Suprapubic skin (tissue), 4 donors: ENCODE results near the gene PNCK. TPM values are rescaled to one million over a fixed set of nuclear protein-coding genes. Genes with fewer than 3 reads are reported as not detected.

Source experiments
- DNase-seq, 2 donors: peaks; one replicate each; pipeline ENCODE4 v3.0.0-alpha.2; 2019; ENCODE audit warnings: low spot score in 2 of 2
- H3K27ac ChIP-seq: fragments of 200-600 bp; sonication (generic); one replicate; pipeline ENCODE4 v1.5.1; 2019
- H3K27me3 ChIP-seq: fragments of 200-600 bp; sonication (generic); one replicate; pipeline ENCODE4 v1.5.1; 2019
- H3K36me3 ChIP-seq: fragments of 200-600 bp; sonication (generic); one replicate; pipeline ENCODE4 v1.5.1; 2019
- H3K4me1 ChIP-seq: fragments of 200-600 bp; sonication (generic); one replicate; pipeline ENCODE4 v1.5.1; 2019
- H3K4me3 ChIP-seq: fragments of 200-600 bp; sonication (generic); one replicate; pipeline ENCODE4 v1.5.1; 2019; ENCODE audit warnings: mild to moderate bottlenecking
- H3K9me3 ChIP-seq: fragments of 200-600 bp; sonication (generic); one replicate; pipeline ENCODE4 v1.5.1; 2019
- EP300 ChIP-seq: sonication (generic); formaldehyde crosslinking; IDR thresholded peaks from one replicate; pipeline ENCODE4 v1.6.1; 2017; ENCODE audit warnings: antibody characterized with exemption
- POLR2A ChIP-seq, 2 donors: fragments of 450-650 bp; IDR thresholded peaks; one replicate each; pipeline ENCODE4 v1.6.1; 2017; ENCODE audit warnings: antibody characterized with exemption in 2 of 2, mild to moderate bottlenecking in 2 of 2, moderate library complexity in 2 of 2
- POLR2AphosphoS5 ChIP-seq, 3 donors: sonication (generic); formaldehyde crosslinking; IDR thresholded peaks; one replicate each; pipeline ENCODE4 v1.6.1; 2017; ENCODE audit warnings: antibody characterized with exemption in 3 of 3
- WGBS: methylation state at CpG from one replicate; pipeline ENCODE4 v1.1.5; 2018; 5-methylcytosine and 5-hydroxymethylcytosine counted together
- total RNA-seq, 4 donors: library from RNA; depleted of rRNA; stranded (reverse); fragments of >200 nt; gene quantifications; one replicate each; pipeline ENCODE4 v1.1.0, GENCODE V29; 2016
- TF ChIP-seq, protein P1 (sequence below), 2 donors: fragments of 200-600 bp in 1 of 2; fragments of 450-650 bp in 1 of 2; sonication (generic) in 1 of 2; IDR thresholded peaks; one replicate each; pipeline ENCODE4 v1.5.1; 2016 to 2019; ENCODE audit warnings: antibody characterized with exemption in 2 of 2, mild to moderate bottlenecking in 1 of 2, moderate library complexity in 1 of 2

The PNCK gene
- total RNA-seq, 4 donors from 2014 or later = 1.2 to 1.8 (median 1.4) TPM

DNA sequence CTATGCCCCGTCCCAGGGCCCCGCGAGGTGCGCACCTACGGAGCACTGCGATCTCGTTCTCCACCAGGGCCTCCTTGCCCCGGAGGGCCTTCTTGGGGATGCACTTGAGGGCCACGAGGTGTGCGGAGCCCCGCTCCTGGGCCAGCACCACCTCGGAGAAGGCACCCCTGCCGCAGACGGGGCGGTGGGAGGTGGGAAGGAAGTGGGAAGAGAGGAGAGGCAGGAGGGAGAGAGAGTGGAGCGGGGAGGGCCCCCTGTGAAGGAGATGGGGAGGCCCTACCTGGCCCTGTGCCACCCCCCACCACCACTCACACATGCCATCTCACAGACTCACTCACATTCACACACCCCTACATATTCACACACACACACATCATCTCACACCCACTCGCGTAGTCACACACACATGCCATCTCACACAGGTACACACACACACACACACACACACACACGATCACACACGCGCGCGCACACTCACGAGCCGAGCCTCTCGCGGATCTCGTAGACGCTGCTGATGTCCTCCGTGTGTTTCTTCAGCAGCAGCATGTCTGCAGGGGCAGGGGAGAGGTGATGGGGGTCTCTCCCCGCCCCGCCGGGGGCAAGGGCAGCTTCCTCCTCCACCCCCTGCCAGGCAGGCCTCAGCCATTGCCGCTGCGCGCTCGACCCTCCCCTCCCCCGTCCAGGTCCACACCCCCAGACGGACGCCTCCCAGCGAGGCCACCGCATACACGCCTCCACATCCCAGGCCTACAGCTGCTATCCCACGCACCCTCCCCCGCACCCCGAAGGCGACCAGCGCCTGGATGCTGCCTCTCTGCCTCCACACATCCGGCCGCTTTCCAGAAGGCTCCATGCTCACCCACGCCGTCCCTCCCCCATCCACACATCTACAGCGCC, 834 bp downstream of the PNCK start:
- Histone ChIP-seq H3K27ac (no peak overlapping the region), H3K9me3 (no peaks in the 10 kb centered on the region), H3K4me1 (peaks cover 9% of the 10 kb centered on the region), H3K27me3 (peaks cover 29% of the 10 kb centered on the region), H3K4me3 (no peak overlapping the region), H3K36me3 (no peaks in the 10 kb centered on the region)
- DNase-seq = no peak
- no peak for TF ChIP-seq POLR2AphosphoS5 (IDR thresholded peaks at IDR 0.05)
- no peak for TF ChIP-seq EP300
- TF ChIP-seq, protein P1, sequence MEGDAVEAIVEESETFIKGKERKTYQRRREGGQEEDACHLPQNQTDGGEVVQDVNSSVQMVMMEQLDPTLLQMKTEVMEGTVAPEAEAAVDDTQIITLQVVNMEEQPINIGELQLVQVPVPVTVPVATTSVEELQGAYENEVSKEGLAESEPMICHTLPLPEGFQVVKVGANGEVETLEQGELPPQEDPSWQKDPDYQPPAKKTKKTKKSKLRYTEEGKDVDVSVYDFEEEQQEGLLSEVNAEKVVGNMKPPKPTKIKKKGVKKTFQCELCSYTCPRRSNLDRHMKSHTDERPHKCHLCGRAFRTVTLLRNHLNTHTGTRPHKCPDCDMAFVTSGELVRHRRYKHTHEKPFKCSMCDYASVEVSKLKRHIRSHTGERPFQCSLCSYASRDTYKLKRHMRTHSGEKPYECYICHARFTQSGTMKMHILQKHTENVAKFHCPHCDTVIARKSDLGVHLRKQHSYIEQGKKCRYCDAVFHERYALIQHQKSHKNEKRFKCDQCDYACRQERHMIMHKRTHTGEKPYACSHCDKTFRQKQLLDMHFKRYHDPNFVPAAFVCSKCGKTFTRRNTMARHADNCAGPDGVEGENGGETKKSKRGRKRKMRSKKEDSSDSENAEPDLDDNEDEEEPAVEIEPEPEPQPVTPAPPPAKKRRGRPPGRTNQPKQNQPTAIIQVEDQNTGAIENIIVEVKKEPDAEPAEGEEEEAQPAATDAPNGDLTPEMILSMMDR (IDR thresholded peaks at IDR 0.05) = no peak
- TF ChIP-seq POLR2A (IDR thresholded peaks at IDR 0.05) = no peak
- 61% methylated on average over 45 of the region's 53 CpGs for WGBS

DNA sequence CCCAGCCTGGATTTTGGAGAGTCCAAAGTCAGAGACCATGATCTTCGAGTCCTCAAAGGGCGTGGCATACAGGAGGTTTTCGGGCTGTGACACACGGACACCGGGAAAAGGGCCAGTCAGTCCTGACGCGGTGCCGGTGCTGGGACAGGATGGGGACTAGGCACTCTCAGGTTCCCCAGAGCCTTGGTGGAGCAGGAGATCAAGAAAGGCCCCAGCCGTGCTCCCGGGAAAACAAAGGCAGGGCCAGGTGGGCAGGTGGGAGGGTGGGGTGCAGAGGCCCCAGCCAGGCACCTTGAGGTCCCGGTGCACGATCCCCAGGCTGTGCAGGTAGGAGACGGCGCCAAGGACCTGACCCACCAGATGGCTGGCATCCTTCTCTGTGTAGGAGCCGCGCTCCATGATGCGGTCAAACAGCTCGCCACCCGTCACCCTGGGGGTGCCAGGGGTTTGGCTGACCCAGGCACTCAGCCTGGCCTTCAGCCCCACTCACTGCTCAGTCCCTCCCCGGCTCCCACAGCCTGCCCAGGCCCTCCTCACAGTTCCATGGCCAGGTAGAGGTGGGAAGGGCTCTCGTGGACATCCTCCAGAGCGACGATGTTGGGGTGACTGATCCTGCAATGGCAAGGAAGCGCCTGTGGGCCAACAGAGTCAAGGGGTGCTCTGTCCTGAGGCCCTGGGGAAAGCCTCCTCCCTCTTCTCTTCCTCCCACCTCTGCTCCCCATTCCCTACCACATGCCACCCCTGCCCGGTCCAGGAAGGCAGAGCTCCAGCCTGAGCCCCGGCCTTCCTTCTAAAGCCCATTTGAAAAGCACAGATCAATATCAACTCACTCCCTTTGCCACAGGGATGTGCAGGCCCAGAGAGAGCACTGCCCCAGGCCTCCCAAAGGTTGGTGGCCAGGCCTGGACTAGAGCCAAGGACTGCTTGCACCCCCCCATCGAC, 1.8 kb downstream of the PNCK start:
- Histone ChIP-seq H3K27ac (no peak overlapping the region), H3K4me1 (peaks cover 9% of the 10 kb centered on the region), H3K27me3 (peaks cover 29% of the 10 kb centered on the region), H3K36me3 (no peaks in the 10 kb centered on the region), H3K4me3 (no peak overlapping the region), H3K9me3 (no peaks in the 10 kb centered on the region)
- DNase-seq = no peak
- WGBS = 89% methylated on average over 15 of the region's 27 CpGs
- no peak for TF ChIP-seq EP300
- TF ChIP-seq, protein P1 (IDR thresholded peaks at IDR 0.05) = no peak
- TF ChIP-seq POLR2A (IDR thresholded peaks at IDR 0.05) = no peak
- TF ChIP-seq POLR2AphosphoS5 (IDR thresholded peaks at IDR 0.05) = no peak

DNA sequence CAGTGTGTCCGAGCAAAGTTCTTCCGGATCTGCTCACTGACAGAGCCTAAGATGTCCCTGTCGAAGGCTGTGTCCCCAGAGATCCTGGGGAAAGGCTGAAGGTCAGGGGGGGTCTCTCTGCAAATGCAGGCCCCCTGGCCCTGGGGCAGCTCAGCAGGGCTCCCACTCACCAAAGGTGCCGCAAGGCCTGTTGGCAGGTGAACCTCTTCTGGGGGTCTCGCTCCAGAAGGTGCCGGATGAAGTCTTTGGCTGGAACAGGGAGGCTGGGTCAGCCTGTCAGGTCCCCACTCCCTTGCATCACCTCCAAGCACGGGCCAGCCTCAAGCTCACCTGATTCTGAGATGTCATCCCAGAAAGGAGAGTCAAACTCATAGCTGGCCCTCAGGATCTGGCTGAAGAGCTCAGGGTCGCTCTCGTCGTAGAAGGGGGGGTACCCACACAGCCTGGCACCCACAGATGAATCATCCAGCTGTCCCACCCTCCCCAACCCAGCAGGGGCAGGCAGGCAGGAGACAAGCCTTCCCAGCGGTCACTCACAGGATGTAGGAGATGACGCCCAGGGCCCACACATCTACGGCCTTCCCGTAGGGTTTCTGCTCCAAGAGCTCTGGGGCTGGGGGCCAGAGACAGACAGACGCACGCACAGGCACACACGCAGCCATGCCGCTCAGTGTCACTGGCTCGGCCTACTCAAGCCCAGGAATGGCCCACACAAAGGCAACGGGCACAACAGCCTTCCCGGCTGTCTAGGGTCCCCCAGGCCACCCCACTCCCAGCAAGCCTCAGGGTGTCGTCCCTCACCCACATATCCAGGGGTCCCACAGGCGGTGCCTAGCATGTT, 2.6 kb downstream of the PNCK start:
- Histone ChIP-seq H3K4me1 (peaks cover 9% of the 10 kb centered on the region), H3K27ac (no peak overlapping the region), H3K4me3 (no peak overlapping the region), H3K36me3 (no peaks in the 10 kb centered on the region), H3K9me3 (no peaks in the 10 kb centered on the region), H3K27me3 (peaks cover 29% of the 10 kb centered on the region)
- no peak for DNase-seq
- 88% methylated on average over 5 of the region's 23 CpGs for WGBS
- TF ChIP-seq, protein P1 (IDR thresholded peaks at IDR 0.05) = no peak
- no peak for TF ChIP-seq POLR2AphosphoS5 (IDR thresholded peaks at IDR 0.05)

DNA sequence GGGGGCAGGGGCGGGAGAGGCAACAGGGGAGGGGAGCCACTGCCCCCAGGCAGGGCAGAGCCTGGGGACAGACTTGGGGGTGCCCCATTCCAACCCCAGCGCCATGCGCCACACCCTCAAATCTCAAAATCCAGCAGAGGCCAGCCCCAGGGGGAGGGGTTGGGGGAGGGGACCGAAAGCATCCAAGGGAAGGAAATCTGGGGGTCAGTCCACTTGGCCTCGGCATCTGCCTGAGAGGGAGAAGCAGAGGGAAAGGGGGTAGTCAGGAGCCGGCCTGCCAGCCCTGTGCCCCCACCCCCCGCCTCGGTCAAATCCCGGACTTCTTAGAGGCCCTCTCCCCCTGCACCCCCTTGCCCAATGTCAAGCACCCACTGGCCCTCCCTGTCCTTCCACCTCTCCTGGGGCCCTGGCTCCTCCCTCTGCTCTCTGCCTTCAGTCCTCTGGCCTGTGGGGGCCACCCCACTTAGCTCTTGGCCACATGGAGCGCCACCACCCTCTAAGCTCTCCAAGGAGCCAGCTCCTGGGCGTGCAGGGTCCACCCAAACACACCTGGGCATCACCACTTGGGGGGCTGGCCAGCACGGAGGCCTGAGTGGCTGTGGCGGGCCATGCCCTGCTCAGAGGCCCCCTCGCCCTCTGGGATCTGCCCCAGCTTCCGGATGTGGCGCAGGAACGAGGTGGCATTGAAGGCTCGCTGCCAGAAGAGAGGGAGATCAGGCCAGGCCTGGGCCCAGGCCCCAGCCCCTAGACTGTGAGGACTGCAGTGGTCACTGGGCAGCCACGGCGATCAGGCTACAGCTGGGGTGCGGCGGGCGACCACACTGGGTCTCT, 3.5 kb downstream of the PNCK start:
- Histone ChIP-seq H3K27ac (no peak overlapping the region), H3K4me3 (no peak overlapping the region), H3K9me3 (no peaks in the 10 kb centered on the region), H3K27me3 (peaks cover 29% of the 10 kb centered on the region), H3K36me3 (no peaks in the 10 kb centered on the region), H3K4me1 (peaks cover 9% of the 10 kb centered on the region)
- WGBS = 75% methylated on average over 13 of the region's 23 CpGs
- no peak for DNase-seq
- TF ChIP-seq, protein P1 (IDR thresholded peaks at IDR 0.05) = no peak
- no peak for TF ChIP-seq POLR2AphosphoS5 (IDR thresholded peaks at IDR 0.05)
- no peak for TF ChIP-seq EP300
- TF ChIP-seq POLR2A (IDR thresholded peaks at IDR 0.05) = no peak
